HepG2 (cell line): ENCODE data around the gene RUNDC1. TPM values are rescaled to one million over a fixed set of nuclear protein-coding genes. Genes with fewer than 3 reads are reported as not detected.

Source experiments
- GRHL1 ChIP-seq: sonication (generic); formaldehyde crosslinking; conservative IDR thresholded peaks from 2 replicates; pipeline ENCODE4 v1.8.0; 2022; ENCODE audit warnings: missing genetic modification reagents
- HOXD1 ChIP-seq: sonication (generic); formaldehyde crosslinking; IDR thresholded peaks from 2 replicates; pipeline ENCODE4 v1.5.0; 2020; ENCODE audit warnings: missing genetic modification reagents
- KLF11 ChIP-seq: IDR thresholded peaks from 2 replicates; pipeline ENCODE4 v1.6.1; 2016; ENCODE audit warnings: missing compliant biosample characterization
- MTF1 ChIP-seq: sonication (generic); formaldehyde crosslinking; IDR thresholded peaks from 2 replicates; pipeline ENCODE4 v1.5.0; 2020; ENCODE audit warnings: missing genetic modification reagents
- PRPF4 ChIP-seq: fragments of 200-400 bp; formaldehyde crosslinking; IDR thresholded peaks from 2 replicates; pipeline ENCODE4 v1.6.1; 2016; ENCODE audit warnings: low read length, low read depth; ENCODE audit not compliant: poor library complexity, severe bottlenecking
- ZBTB26 ChIP-seq: IDR thresholded peaks from 2 replicates; pipeline ENCODE4 v1.6.1; 2016; ENCODE audit warnings: missing compliant biosample characterization, missing genetic modification reagents, borderline replicate concordance
- ZFP82 ChIP-seq: sonication (generic); formaldehyde crosslinking; IDR thresholded peaks from 2 replicates; pipeline ENCODE4 v1.5.1; 2020; ENCODE audit warnings: mild to moderate bottlenecking, missing genetic modification reagents, borderline replicate concordance
- ZNF331 ChIP-seq: sonication (generic); formaldehyde crosslinking; IDR thresholded peaks from 2 replicates; pipeline ENCODE4 v1.4.0; 2020; ENCODE audit warnings: missing genetic modification reagents
- ZNF543 ChIP-seq: sonication (generic); formaldehyde crosslinking; IDR thresholded peaks from 2 replicates; pipeline ENCODE4 v1.4.0; 2020; ENCODE audit warnings: mild to moderate bottlenecking, missing genetic modification reagents
- polyA plus RNA-seq, 8 experiments: library from polyadenylated mRNA; depleted of rRNA in 3 of 8; stranded (reverse) in 7 of 8; unstranded in 1 of 8; fragments of >200 nt; fragmentation: Illumina TruSeq in 4 of 8; extraction: Trizol in 4 of 8; gene quantifications; 2 replicates each; pipeline versions ENCODE4 v1.2.1 to v1.2.3, GENCODE V29; 2011 to 2016; ENCODE audit warnings: low read depth in 4 of 8, missing spikeins in 1 of 8, mixed read lengths in 1 of 8; ENCODE audit not compliant: insufficient read depth in 1 of 8
- total RNA-seq, 5 experiments: library from RNA; depleted of rRNA; stranded (reverse); fragments of >200 nt; fragmentation: Illumina TruSeq; extraction: Trizol; gene quantifications; 2 replicates each; pipeline ENCODE4 v1.2.3, GENCODE V29; 2016; ENCODE audit warnings: low read depth in 1 of 5
- TF ChIP-seq, protein P1 (sequence below): sonication (generic); formaldehyde crosslinking; IDR thresholded peaks from 2 replicates; pipeline ENCODE4 v1.5.1; 2020; ENCODE audit warnings: mild to moderate bottlenecking, missing genetic modification reagents, moderate library complexity
- TF ChIP-seq, protein P2 (sequence below): sonication (generic); formaldehyde crosslinking; IDR thresholded peaks from 2 replicates; pipeline ENCODE4 v1.4.0; 2020; ENCODE audit warnings: mild to moderate bottlenecking, missing genetic modification reagents, borderline replicate concordance

RUNDC1 gene
- total and polyA plus RNA-seq, 2 of the 13 experiments (the other 11 are each of a cell fraction or from before 2014, with no cell fraction given) = 10.3 to 11.4 TPM

GRCh38 chr17:43011728-43012472 is 31.5 kb downstream of the RUNDC1 start (continued):
- TF ChIP-seq MTF1 (no peak), ZNF331 (CRISPR knock-in tag) (peak; percentile 27; the same call in 1 of the 2 replicates), PRPF4 (no peak), ZNF543 (CRISPR knock-in tag) (no peak), GRHL1 (CRISPR knock-in tag) (no peak), ZFP82 (CRISPR knock-in tag) (no peak), ZBTB26 (CRISPR knock-in tag) (peak; percentile 98), HOXD1 (CRISPR knock-in tag) (no peak), KLF11 (no peak)
- TF ChIP-seq, protein P1, sequence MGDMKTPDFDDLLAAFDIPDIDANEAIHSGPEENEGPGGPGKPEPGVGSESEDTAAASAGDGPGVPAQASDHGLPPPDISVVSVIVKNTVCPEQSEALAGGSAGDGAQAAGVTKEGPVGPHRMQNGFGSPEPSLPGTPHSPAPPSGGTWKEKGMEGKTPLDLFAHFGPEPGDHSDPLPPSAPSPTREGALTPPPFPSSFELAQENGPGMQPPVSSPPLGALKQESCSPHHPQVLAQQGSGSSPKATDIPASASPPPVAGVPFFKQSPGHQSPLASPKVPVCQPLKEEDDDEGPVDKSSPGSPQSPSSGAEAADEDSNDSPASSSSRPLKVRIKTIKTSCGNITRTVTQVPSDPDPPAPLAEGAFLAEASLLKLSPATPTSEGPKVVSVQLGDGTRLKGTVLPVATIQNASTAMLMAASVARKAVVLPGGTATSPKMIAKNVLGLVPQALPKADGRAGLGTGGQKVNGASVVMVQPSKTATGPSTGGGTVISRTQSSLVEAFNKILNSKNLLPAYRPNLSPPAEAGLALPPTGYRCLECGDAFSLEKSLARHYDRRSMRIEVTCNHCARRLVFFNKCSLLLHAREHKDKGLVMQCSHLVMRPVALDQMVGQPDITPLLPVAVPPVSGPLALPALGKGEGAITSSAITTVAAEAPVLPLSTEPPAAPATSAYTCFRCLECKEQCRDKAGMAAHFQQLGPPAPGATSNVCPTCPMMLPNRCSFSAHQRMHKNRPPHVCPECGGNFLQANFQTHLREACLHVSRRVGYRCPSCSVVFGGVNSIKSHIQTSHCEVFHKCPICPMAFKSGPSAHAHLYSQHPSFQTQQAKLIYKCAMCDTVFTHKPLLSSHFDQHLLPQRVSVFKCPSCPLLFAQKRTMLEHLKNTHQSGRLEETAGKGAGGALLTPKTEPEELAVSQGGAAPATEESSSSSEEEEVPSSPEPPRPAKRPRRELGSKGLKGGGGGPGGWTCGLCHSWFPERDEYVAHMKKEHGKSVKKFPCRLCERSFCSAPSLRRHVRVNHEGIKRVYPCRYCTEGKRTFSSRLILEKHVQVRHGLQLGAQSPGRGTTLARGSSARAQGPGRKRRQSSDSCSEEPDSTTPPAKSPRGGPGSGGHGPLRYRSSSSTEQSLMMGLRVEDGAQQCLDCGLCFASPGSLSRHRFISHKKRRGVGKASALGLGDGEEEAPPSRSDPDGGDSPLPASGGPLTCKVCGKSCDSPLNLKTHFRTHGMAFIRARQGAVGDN (CRISPR knock-in tag) = peak; percentile 46; the same call in 1 of the 2 replicates
- TF ChIP-seq, protein P2, sequence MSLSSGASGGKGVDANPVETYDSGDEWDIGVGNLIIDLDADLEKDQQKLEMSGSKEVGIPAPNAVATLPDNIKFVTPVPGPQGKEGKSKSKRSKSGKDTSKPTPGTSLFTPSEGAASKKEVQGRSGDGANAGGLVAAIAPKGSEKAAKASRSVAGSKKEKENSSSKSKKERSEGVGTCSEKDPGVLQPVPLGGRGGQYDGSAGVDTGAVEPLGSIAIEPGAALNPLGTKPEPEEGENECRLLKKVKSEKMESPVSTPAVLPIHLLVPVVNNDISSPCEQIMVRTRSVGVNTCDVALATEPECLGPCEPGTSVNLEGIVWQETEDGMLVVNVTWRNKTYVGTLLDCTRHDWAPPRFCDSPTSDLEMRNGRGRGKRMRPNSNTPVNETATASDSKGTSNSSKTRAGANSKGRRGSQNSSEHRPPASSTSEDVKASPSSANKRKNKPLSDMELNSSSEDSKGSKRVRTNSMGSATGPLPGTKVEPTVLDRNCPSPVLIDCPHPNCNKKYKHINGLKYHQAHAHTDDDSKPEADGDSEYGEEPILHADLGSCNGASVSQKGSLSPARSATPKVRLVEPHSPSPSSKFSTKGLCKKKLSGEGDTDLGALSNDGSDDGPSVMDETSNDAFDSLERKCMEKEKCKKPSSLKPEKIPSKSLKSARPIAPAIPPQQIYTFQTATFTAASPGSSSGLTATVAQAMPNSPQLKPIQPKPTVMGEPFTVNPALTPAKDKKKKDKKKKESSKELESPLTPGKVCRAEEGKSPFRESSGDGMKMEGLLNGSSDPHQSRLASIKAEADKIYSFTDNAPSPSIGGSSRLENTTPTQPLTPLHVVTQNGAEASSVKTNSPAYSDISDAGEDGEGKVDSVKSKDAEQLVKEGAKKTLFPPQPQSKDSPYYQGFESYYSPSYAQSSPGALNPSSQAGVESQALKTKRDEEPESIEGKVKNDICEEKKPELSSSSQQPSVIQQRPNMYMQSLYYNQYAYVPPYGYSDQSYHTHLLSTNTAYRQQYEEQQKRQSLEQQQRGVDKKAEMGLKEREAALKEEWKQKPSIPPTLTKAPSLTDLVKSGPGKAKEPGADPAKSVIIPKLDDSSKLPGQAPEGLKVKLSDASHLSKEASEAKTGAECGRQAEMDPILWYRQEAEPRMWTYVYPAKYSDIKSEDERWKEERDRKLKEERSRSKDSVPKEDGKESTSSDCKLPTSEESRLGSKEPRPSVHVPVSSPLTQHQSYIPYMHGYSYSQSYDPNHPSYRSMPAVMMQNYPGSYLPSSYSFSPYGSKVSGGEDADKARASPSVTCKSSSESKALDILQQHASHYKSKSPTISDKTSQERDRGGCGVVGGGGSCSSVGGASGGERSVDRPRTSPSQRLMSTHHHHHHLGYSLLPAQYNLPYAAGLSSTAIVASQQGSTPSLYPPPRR = 0 out of 2 replicates have a peak, but pooled peaks have one; percentile 19
